ENCODE measurements around the gene RAB34.

RAB34 gene

GRCh38 chr17:28684963-28685362 lies 32.7 kb downstream of the RAB34 start:
- DNase-seq (ENCODE audit: low read depth) = peak; percentile 50
- no peak overlapping the region for H3K4me3 ChIP-seq (ENCODE audit: control insufficient read depth, low read depth, low read length)
- no peak for TF ChIP-seq CTCF (conservative IDR thresholded peaks at IDR 0.05; ENCODE audit: control insufficient read depth, insufficient read depth, low read depth, low read length)

GRCh38 chr17:28682655-28683054 lies 35.0 kb downstream of the RAB34 start:
- H3K4me3 ChIP-seq (ENCODE audit: control insufficient read depth, low read depth, low read length) = no peak overlapping the region
- TF ChIP-seq CTCF (conservative IDR thresholded peaks at IDR 0.05; ENCODE audit: control insufficient read depth, insufficient read depth, low read depth, low read length) = no peak
- DNase-seq (ENCODE audit: low read depth) = no peak

GRCh38 chr17:28675980-28676379 lies 41.7 kb downstream of the RAB34 start:
- TF ChIP-seq CTCF (conservative IDR thresholded peaks at IDR 0.05; ENCODE audit: control insufficient read depth, insufficient read depth, low read depth, low read length) = no peak
- H3K4me3 ChIP-seq (ENCODE audit: control insufficient read depth, low read depth, low read length) = no peak overlapping the region
- no peak for DNase-seq (ENCODE audit: low read depth)

GRCh38 chr17:28675490-28675889 lies 42.2 kb downstream of the RAB34 start:
- TF ChIP-seq CTCF (conservative IDR thresholded peaks at IDR 0.05; ENCODE audit: control insufficient read depth, insufficient read depth, low read depth, low read length) = no peak
- no peak for DNase-seq (ENCODE audit: low read depth)
- no peak overlapping the region for H3K4me3 ChIP-seq (ENCODE audit: control insufficient read depth, low read depth, low read length)

- no peak for TF ChIP-seq CTCF (conservative IDR thresholded peaks at IDR 0.05; ENCODE audit: control insufficient read depth, insufficient read depth, low read depth, low read length)
- DNase-seq (ENCODE audit: low read depth) = no peak
- H3K4me3 ChIP-seq (ENCODE audit: control insufficient read depth, low read depth, low read length) = no peak overlapping the region
Measured at GRCh38 chr17:28669918-28670317, 47.8 kb downstream of the RAB34 start.

- TF ChIP-seq CTCF (conservative IDR thresholded peaks at IDR 0.05; ENCODE audit: control insufficient read depth, insufficient read depth, low read depth, low read length) = no peak
- H3K4me3 ChIP-seq (ENCODE audit: control insufficient read depth, low read depth, low read length) = no peak overlapping the region
- DNase-seq (ENCODE audit: low read depth) = no peak
Measured at GRCh38 chr17:28667870-28668269, 49.8 kb downstream of the RAB34 start.

- no peak overlapping the region for H3K4me3 ChIP-seq (ENCODE audit: control insufficient read depth, low read depth, low read length)
- no peak for TF ChIP-seq CTCF (conservative IDR thresholded peaks at IDR 0.05; ENCODE audit: control insufficient read depth, insufficient read depth, low read depth, low read length)
- DNase-seq (ENCODE audit: low read depth) = no peak
Measured at GRCh38 chr17:28665994-28666393, 51.7 kb downstream of the RAB34 start.

All from fibroblast of mammary gland (primary cell).